ENCODE data around the gene SUGP1.

GRCh38 chr19:19349365-19349764 lies 29.1 kb upstream of the SUGP1 start:
- TF ChIP-seq CTCF (IDR thresholded peaks at IDR 0.05; ENCODE audit: borderline replicate concordance, extremely low read depth, low read length, poor library complexity, severe bottlenecking) (no peak), EZH2 (IDR thresholded peaks at IDR 0.05; ENCODE audit: borderline replicate concordance, low read depth, low read length, severe bottlenecking) (no peak)

Data from DND-41 (cell line).